Measurements from ENCODE around the gene NRG3.

- TF ChIP-seq CTCF (tag by site-specific recombination; IDR thresholded peaks at IDR 0.05) (no peak), ZNF112 (tag by site-specific recombination; IDR thresholded peaks at IDR 0.05) (no peak), ZNF23 (tag by site-specific recombination; IDR thresholded peaks at IDR 0.05; ENCODE audit: borderline replicate concordance) (no peak), REST (tag by site-specific recombination; IDR thresholded peaks at IDR 0.05) (no peak)
Observed at GRCh38 chr10:82953331-82953730, 1078.3 kb downstream of the NRG3 start.

Measured in HEK293 (cell line).